IPS-20b (cell line): Measurements from ENCODE around the gene MAFF.
"Not testable (repeated sequence)": the region's sequence is repeated elsewhere in the genome, so short reads cannot be mapped to it uniquely, and the experiment has no call there.

Experiments
- H3K27ac ChIP-seq: one replicate; pipeline ENCODE4 v1.5.1; 2013; ENCODE audit warnings: low read length
- H3K27me3 ChIP-seq: 2 replicates; pipeline ENCODE4 v1.6.1; 2013; ENCODE audit warnings: mild to moderate bottlenecking, low read length, inconsistent platforms; ENCODE audit not compliant: insufficient read depth
- H3K36me3 ChIP-seq: 2 replicates; pipeline ENCODE4 v1.6.1; 2013; ENCODE audit warnings: low read depth, mild to moderate bottlenecking, inconsistent platforms, low read length, moderate library complexity; ENCODE audit not compliant: insufficient read depth
- H3K4me1 ChIP-seq: 2 replicates; pipeline ENCODE4 v1.6.1; 2013; ENCODE audit warnings: mild to moderate bottlenecking, control low read depth, inconsistent platforms, low read length, moderate library complexity; ENCODE audit not compliant: insufficient read depth
- H3K4me3 ChIP-seq: 2 replicates; pipeline ENCODE4 v1.5.1; 2013; ENCODE audit warnings: mild to moderate bottlenecking, low read length, inconsistent platforms
- H3K9ac ChIP-seq: 2 replicates; pipeline ENCODE4 v1.6.1; 2013; ENCODE audit warnings: low read depth, mild to moderate bottlenecking, inconsistent platforms, low read length, moderate library complexity
- H3K9me3 ChIP-seq: 2 replicates; pipeline ENCODE4 v1.6.1; 2013; ENCODE audit warnings: mild to moderate bottlenecking, low read depth, low read length, inconsistent platforms; ENCODE audit not compliant: insufficient read depth

MAFF gene

DNA sequence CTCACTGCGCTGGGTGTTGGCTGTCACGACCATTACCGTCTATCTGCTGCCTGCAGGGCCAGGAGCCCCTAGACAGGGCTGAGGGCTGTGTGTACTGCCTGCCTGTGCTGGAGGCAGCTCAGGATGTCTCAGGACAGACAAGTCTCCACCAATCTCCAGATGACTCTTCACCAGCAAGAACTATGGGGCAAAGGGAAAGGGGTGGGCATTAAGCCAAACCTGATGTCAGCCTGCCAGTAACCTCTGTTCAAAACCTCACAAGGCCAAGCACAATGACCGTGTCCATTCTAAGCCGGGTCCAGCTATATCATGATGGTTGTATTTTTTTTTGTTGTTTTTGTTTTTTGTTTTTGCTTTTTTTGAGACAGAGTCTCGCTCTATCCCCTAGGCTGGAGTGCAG lies 31.6 kb downstream of the MAFF start:
- no peak overlapping the region for H3K9ac ChIP-seq
- H3K4me3 ChIP-seq, result no peak overlapping the region
- no peak overlapping the region for H3K27ac ChIP-seq
- H3K9me3 ChIP-seq, result no peaks in the 10 kb centered on the region
- H3K27me3 ChIP-seq, result no peaks in the 10 kb centered on the region
- no peaks in the 10 kb centered on the region for H3K4me1 ChIP-seq
- H3K36me3 ChIP-seq, result peaks cover 85% of the 10 kb centered on the region

DNA sequence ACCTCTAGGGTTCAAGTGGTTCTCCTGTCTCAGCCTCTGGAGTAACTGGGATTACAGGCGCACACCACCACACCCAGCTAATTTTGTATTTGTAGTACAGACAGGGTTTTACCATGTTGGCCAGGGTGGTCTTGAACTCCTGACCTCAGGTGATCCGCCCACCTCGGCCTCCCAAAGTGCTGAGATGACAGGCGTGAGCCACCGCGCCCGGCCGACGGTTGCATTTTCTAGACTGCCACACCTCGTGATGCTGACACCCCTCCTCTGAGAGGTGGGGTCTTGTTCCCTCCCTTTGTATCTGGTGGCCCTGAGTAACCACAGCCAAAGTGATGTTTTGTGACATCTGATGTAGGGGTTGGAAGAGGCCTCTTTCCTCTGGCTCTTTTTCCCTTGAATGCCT lies 32.1 kb downstream of the MAFF start:
- not testable (repeated sequence) for H3K27ac ChIP-seq, H3K9ac ChIP-seq, H3K27me3 ChIP-seq, H3K9me3 ChIP-seq, H3K4me1 ChIP-seq, H3K4me3 ChIP-seq
- peaks cover 85% of the 10 kb centered on the region for H3K36me3 ChIP-seq

DNA sequence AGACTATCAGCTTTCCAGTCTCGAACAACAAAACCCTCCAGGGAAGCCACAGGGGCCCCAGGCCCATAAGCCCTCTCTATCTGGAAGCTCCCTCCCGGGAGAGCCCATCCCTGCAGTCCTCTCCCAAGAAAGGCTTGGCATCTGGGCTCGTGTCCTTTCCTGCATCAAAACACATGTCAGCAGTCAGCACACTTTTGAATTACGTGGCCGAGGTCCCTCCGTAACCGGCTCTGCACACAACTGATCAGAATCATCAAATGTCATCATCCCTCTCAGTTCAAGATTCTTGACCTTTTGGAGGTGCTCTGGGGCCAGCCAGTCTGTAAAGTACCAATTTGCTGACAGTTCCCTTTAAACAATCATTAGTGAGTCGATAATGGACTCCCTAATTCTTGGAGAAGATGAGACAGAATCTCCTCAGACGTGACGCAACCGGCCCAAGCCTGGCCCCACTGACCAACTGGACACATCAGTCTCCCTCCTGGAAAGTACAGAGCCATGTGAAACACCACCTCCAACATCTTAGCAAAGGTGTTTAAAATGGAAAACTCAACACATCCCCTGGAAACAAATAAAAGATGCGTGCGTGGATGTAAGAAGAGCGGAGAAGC lies 33.6 kb downstream of the MAFF start:
- H3K4me3 ChIP-seq, result no peak overlapping the region
- no peaks in the 10 kb centered on the region for H3K27me3 ChIP-seq
- H3K9me3 ChIP-seq, result no peaks in the 10 kb centered on the region
- H3K36me3 ChIP-seq, result peaks cover 82% of the 10 kb centered on the region
- peaks cover 10% of the 10 kb centered on the region; the same call in 1 of the 2 replicates for H3K4me1 ChIP-seq
- no peak overlapping the region for H3K27ac ChIP-seq
- H3K9ac ChIP-seq, result no peak overlapping the region

DNA sequence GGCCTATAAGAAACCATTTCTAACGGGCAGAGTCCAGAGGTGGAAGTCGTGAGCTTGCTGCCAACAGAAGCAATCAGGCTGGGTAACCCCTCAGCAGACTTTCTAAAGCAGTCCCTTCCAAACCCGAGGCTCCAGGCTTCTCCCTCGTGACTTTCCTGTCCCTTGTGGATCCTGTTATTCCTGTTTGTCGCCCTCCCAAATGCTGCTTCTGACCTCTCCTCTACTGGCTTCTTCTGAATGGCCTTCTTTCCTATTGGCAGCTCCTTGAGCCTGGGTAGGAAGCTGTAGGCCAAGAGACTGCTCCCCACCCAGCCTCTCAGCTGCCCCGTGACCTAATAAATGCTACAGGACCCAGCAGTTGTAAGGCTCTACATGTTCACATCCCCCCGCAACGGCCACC lies 35.0 kb downstream of the MAFF start:
- Histone ChIP-seq H3K9me3 (no peaks in the 10 kb centered on the region), H3K4me1 (peaks cover 13% of the 10 kb centered on the region; the same call in 1 of the 2 replicates), H3K36me3 (peaks cover 68% of the 10 kb centered on the region), H3K9ac (no peak overlapping the region), H3K27ac (no peak overlapping the region), H3K4me3 (no peak overlapping the region), H3K27me3 (no peaks in the 10 kb centered on the region)

DNA sequence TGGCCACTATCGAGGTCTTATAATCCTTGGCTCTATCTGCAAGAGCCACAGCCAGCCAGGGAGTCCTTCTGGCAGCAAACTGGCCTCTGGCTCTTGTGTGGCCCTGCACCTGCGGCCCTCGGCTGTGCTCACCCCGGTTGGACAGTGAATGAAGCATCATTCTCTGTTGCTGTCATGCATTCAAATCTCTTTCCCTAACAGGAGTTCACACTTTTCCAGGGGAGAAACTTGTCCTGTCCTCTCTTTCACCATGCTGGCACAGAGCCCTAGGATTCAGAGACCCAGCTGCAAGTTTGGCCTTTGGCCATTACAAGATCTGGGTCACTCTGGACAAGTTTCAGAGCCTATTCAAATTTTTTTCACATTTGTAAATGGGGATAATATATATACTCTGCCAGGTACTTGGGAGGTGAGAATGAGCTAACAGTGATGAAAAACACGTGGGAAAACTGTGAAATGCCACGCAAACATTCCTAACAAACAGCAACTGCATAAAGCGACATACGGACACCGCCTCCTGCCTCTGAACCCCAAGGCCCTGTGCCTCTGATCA lies 36.8 kb downstream of the MAFF start:
- H3K27ac ChIP-seq, result no peak overlapping the region
- peaks cover 13% of the 10 kb centered on the region; the same call in 1 of the 2 replicates for H3K4me1 ChIP-seq
- no peaks in the 10 kb centered on the region for H3K9me3 ChIP-seq
- H3K4me3 ChIP-seq, result no peak overlapping the region
- no peak overlapping the region for H3K9ac ChIP-seq
- H3K36me3 ChIP-seq, result peaks cover 52% of the 10 kb centered on the region
- H3K27me3 ChIP-seq, result no peaks in the 10 kb centered on the region

DNA sequence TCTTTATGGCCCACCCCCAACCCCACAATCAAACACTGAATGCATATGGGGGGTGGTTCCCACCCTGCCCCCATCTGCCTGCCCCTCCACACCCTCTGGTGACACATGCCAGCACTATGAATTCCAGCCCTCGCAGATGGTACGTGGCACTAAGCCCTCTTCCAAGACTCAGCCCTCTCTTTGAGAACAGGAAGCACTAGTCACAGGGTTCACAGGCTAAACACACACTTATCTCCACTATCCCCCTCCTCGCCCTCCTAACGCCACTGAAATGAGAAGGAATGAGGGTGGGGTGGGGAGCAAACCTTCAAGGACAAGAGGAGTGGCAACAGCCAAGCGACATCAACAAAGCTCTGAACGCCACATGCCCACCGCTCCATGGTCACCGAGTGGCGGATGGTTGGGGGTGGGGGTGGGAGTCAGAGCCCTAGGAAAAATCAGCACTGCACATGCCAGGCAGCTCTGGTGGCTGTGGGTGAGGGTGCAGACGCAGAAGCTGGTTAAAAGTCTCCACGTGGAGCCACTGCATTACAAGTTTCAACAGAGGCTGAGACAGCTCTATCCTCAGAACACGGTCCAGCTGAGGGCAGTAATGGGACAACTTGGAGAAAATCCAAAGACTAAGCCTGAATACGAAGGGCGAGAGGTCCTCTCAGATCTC lies 37.4 kb downstream of the MAFF start:
- Histone ChIP-seq H3K9me3 (no peaks in the 10 kb centered on the region), H3K27ac (no peak overlapping the region), H3K36me3 (peaks cover 50% of the 10 kb centered on the region), H3K9ac (peak overlapping the region; percentile 27; the same call in 1 of the 2 replicates), H3K27me3 (no peaks in the 10 kb centered on the region), H3K4me3 (no peak overlapping the region), H3K4me1 (peaks cover 13% of the 10 kb centered on the region; the same call in 1 of the 2 replicates)

DNA sequence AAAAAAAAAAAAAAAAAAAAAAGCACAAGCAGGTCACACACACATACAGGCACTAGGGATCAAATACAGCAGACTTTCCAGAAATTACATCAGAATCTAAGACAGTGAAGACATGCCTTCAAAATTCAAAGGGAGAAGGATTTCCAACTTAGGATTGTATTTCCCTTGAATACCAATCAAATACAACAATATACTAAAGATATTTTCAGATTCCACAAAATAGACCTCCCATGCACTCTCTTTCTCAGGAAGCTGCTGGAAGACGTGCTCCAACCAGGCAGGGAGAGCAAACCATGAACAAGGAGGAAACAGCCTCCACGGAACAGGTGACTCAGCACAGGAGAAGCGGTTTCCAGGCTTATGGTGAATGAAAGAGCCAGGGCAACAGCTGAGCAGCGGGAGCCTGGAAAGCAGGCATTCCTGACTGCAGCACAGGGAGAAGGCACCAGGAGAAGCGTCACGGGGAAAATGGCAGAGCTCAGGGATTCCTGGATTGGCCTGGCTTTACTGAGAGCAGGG lies 39.0 kb downstream of the MAFF start:
- Histone ChIP-seq H3K36me3 (peaks cover 47% of the 10 kb centered on the region), H3K4me1 (peaks cover 13% of the 10 kb centered on the region; the same call in 1 of the 2 replicates), H3K27ac (no peak overlapping the region), H3K27me3 (no peaks in the 10 kb centered on the region), H3K9me3 (no peaks in the 10 kb centered on the region), H3K9ac (peak overlapping the region; percentile 51; the same call in 1 of the 2 replicates), H3K4me3 (no peak overlapping the region)

DNA sequence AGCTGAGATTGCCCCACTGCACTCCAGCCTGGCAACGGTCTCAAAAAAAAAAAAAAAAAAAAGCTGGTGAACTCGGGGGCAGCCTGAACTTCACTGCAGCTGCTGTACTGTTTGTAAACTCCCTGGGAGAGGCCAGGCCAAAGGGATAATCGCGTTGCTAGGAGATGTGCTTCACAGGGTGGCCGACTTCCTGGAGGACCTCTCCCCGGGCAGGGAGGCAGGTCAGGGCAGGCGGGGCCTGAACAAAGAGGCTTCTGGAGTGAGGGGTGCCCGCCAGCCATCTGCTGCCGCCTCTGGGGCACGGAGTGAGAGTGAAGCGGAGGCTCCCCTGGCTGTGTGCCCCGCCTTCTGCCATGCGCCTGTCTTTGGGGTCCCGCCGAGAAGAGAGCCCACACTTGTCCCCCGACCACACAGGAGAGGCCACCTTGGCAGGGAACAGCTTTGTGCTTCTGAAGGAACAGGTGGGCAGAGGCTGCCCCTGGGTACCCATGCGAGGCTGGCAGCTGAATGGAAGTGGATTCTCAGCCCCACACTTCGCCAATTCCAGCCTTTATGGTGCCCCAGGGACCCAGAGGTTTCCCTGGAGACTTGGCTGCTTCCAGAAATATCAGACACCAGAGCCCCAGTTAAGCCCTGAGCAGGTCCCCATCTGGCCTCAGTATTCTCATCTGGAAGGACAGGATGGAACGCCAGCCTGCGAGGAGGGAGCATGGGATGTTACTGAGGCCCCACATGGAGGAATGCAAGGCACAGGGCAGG lies 41.4 kb downstream of the MAFF start:
- Histone ChIP-seq H3K4me3 (no peak overlapping the region), H3K9ac (no peak overlapping the region), H3K27ac (no peak overlapping the region), H3K9me3 (no peaks in the 10 kb centered on the region), H3K4me1 (peaks cover 13% of the 10 kb centered on the region; the same call in 1 of the 2 replicates), H3K27me3 (no peaks in the 10 kb centered on the region), H3K36me3 (peaks cover 52% of the 10 kb centered on the region)

DNA sequence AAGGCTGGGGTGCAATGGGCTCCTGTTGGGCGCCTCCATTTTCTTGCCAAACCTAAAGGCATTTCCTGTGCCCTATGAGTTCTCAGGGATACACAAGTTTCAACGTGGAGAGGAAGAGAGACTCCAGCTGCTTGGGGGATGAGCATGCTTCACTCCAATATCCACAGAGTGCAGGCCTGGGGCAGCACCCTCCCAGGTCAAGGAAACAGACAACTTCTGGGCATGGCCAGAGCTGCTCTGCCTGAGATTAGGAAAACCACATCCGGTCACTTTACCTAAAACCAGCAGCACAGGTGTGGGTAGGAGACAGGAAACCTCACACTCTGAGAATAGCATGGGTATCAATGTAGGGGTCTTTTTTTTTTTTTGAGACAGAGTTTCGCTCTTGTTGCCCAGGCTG lies 42.3 kb downstream of the MAFF start:
- no peaks in the 10 kb centered on the region for H3K27me3 ChIP-seq
- H3K4me1 ChIP-seq, result peaks cover 12% of the 10 kb centered on the region; the same call in 1 of the 2 replicates
- H3K27ac ChIP-seq, result no peak overlapping the region
- H3K36me3 ChIP-seq, result peaks cover 46% of the 10 kb centered on the region
- no peak overlapping the region for H3K9ac ChIP-seq
- no peak overlapping the region for H3K4me3 ChIP-seq
- no peaks in the 10 kb centered on the region for H3K9me3 ChIP-seq

DNA sequence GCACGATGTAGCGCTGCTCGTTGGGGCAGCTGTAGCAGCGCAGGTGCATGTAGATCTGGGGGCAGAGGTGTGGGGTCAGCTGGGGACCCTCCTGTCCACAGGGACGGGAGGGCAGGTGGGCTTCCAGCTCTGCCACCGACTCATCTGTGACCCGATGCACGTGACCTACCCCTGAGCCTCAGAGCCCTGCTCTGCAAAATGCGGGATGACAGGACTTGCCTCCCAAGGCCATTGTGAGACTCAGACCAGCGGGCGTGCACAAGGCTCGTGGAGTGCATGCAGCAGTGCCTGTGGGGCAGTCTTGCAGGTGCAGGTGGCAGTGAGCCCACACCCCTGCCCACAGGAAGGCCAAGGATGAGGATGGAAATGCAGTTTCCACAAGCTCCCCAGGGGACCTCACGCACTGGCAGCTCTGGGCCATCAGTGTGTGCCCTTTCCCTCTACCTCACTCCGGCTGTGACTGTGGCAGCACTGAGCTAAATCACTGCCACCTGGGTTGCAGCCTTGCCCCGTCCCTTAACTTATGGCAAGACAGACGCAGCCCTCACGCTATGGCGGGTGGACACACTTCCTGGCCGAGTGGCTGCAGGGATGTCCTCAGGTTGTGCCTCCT lies 44.4 kb downstream of the MAFF start:
- no peaks in the 10 kb centered on the region for H3K9me3 ChIP-seq
- no peaks in the 10 kb centered on the region for H3K27me3 ChIP-seq
- no peak overlapping the region for H3K9ac ChIP-seq
- H3K36me3 ChIP-seq, result peaks cover 40% of the 10 kb centered on the region
- no peak overlapping the region for H3K4me3 ChIP-seq
- H3K4me1 ChIP-seq, result no peaks in the 10 kb centered on the region
- H3K27ac ChIP-seq, result no peak overlapping the region

DNA sequence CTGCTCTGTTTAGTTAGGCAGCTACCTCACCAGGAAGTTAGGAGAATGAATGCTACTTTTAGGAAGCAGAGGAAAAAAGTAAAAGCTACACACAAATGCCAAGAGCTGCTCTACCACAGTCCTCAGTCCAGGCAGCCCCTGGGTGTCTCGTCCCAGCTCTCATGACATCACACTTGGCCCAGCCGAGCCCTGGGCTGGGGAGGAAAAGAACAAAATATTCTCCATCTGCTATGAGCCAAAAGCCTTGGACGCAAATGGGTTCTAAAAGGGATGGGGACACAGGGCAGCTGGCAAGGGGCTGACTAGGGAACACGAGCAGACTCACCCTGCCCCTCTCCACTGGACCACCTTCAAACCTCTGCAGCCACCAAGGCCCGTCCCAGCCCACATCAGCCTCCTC lies 44.9 kb downstream of the MAFF start:
- Histone ChIP-seq H3K27me3 (no peaks in the 10 kb centered on the region), H3K27ac (no peak overlapping the region), H3K9ac (no peak overlapping the region), H3K4me1 (no peaks in the 10 kb centered on the region), H3K36me3 (peaks cover 40% of the 10 kb centered on the region), H3K9me3 (no peaks in the 10 kb centered on the region), H3K4me3 (no peak overlapping the region)
